Posterior vena cava (tissue), 2 donors: ENCODE measurements around the gene TTC21B. TPM values are rescaled to one million over a fixed set of nuclear protein-coding genes. Genes with fewer than 3 reads are reported as not detected.
"Not testable (repeated sequence)": the region's sequence is repeated elsewhere in the genome, so short reads cannot be mapped to it uniquely, and the experiment has no call there.

ENCODE experiments used
- DNase-seq: peaks from one replicate; pipeline ENCODE4 v3.0.0-alpha.2; 2020; ENCODE audit warnings: low spot score
- intact Hi-C, 2 donors: fragments of 100-400 bp; cut with DNase I; formaldehyde crosslinking; loops; one replicate each; pipeline versions ENCODE4 v1.14.1 to v1.14.2; 2022 to 2023
- total RNA-seq, 2 donors: library from RNA; stranded (reverse); fragmentation: NEBNext Ultra II Directional; extraction: Animal tissue kit (Norgen Biotek cat#: 25700); gene quantifications; one replicate each; pipeline ENCODE4 v1.2.1, GENCODE V29; 2021
- donor health status: DM: yes; HTN: yes; CAD: no.
- donor health status: DM: yes; HTN: yes; CAD: no.

TTC21B gene
- total RNA-seq, 2 donors from 2014 or later: 14.6 TPM

- DNase-seq: no peak
- intact Hi-C loops: no loop called here
Observed at GRCh38 chr2:165892526-165892925, 61.0 kb downstream of the TTC21B start.

- DNase-seq: no peak
- intact Hi-C loops: no loop called here
Observed at GRCh38 chr2:165891943-165892342, 61.6 kb downstream of the TTC21B start.

- DNase-seq: no peak
- intact Hi-C loops: no loop called here
Observed at GRCh38 chr2:165891345-165891744, 62.2 kb downstream of the TTC21B start.

GRCh38 chr2:165889798-165890197, 63.8 kb downstream of the TTC21B start:
- intact Hi-C loops: no loop called here
- no peak for DNase-seq

GRCh38 chr2:165889158-165889557, 64.4 kb downstream of the TTC21B start:
- intact Hi-C loops: no loop called here
- no peak for DNase-seq

GRCh38 chr2:165888171-165888570, 65.4 kb downstream of the TTC21B start:
- no peak for DNase-seq
- intact Hi-C loops: no loop called here

GRCh38 chr2:165886487-165887146, 67.0 kb downstream of the TTC21B start:
- intact Hi-C loops: no loop called here
- DNase-seq: no peak

GRCh38 chr2:165877565-165878550, 75.7 kb downstream of the TTC21B start:
- intact Hi-C loops: loop anchor here in 1 of 2 donors (10.0 kb wide), 1 partner anchor 473 kb away; no protein-coding TSS in a partner anchor
- no peak for DNase-seq

- DNase-seq: no peak
- intact Hi-C loops: loop anchor here in 1 of 2 donors (10.0 kb wide), 1 partner anchor 472 kb away; no protein-coding TSS in a partner anchor
Observed at GRCh38 chr2:165876712-165877111, 76.9 kb downstream of the TTC21B start.

GRCh38 chr2:165876269-165876668, 77.3 kb downstream of the TTC21B start:
- DNase-seq: no peak
- intact Hi-C loops: loop anchor here in 1 of 2 donors (10.0 kb wide), 1 partner anchor 471 kb away; no protein-coding TSS in a partner anchor

GRCh38 chr2:165874445-165875039, 79.0 kb downstream of the TTC21B start:
- no peak for DNase-seq
- intact Hi-C loops: loop anchor here (5.0 to 10.0 kb wide), 2 partner anchors 470 to 477 kb away; no protein-coding TSS in a partner anchor

GRCh38 chr2:165872101-165872791, 81.3 kb downstream of the TTC21B start:
- DNase-seq: no peak
- intact Hi-C loops: loop anchor here (5.0 to 10.0 kb wide), 2 partner anchors 467 to 475 kb away; no protein-coding TSS in a partner anchor

GRCh38 chr2:165871025-165871424, 82.6 kb downstream of the TTC21B start:
- intact Hi-C loops: loop anchor here (5.0 to 10.0 kb wide), 2 partner anchors 466 to 474 kb away; no protein-coding TSS in a partner anchor
- DNase-seq: no peak

GRCh38 chr2:165870346-165870745, 83.2 kb downstream of the TTC21B start:
- intact Hi-C loops: loop anchor here (5.0 to 10.0 kb wide), 2 partner anchors 466 to 473 kb away; no protein-coding TSS in a partner anchor
- no peak for DNase-seq

- no peak for DNase-seq
- intact Hi-C loops: no loop called here
Observed at GRCh38 chr2:165868211-165868610, 85.4 kb downstream of the TTC21B start.

- intact Hi-C loops: no loop called here
- DNase-seq: no peak
Observed at GRCh38 chr2:165864296-165864695, 89.3 kb downstream of the TTC21B start.

GRCh38 chr2:165863810-165864261, 89.7 kb downstream of the TTC21B start:
- intact Hi-C loops: no loop called here

GRCh38 chr2:165861083-165861482, 92.5 kb downstream of the TTC21B start:
- intact Hi-C loops, DNase-seq: not testable (repeated sequence)

More at GRCh38 chr2:165863810-165864261, 89.7 kb downstream of the TTC21B start:
- no peak for DNase-seq

GRCh38 chr2:165859723-165860122, 93.9 kb downstream of the TTC21B start:
- intact Hi-C loops, DNase-seq: not testable (repeated sequence)
